Loucy (cell line): ENCODE measurements around the gene TBX10.

Source experiments
- H2AFZ ChIP-seq: fragments of 200-600 bp; sonication (generic); 2 replicates; pipeline ENCODE4 v1.6.0; 2016; ENCODE audit warnings: antibody characterized with exemption, mild to moderate bottlenecking, low read length, moderate library complexity
- H3F3A ChIP-seq: fragments of 200-600 bp; 2 replicates; pipeline ENCODE4 v1.6.0; 2016; ENCODE audit warnings: antibody characterized with exemption, low read depth, mild to moderate bottlenecking
- H3K27me3 ChIP-seq: fragments of 200-600 bp; sonication (generic); 2 replicates; pipeline ENCODE4 v1.6.1; 2014; ENCODE audit warnings: low read length, mild to moderate bottlenecking; ENCODE audit not compliant: insufficient read depth, poor library complexity, severe bottlenecking
- H3K36me3 ChIP-seq: fragments of 200-600 bp; sonication (generic); 2 replicates; pipeline ENCODE4 v1.6.1; 2016; ENCODE audit warnings: low read length; ENCODE audit not compliant: insufficient read depth
- H3K4me1 ChIP-seq: fragments of 200-600 bp; sonication (generic); 2 replicates; pipeline ENCODE4 v1.5.1; 2014; ENCODE audit warnings: low read length, mild to moderate bottlenecking; ENCODE audit not compliant: insufficient read depth, poor library complexity, severe bottlenecking
- H3K4me2 ChIP-seq: fragments of 200-600 bp; sonication (generic); 2 replicates; pipeline ENCODE4 v1.6.0; 2014; ENCODE audit warnings: antibody characterized with exemption, low read length, low read depth, mild to moderate bottlenecking; ENCODE audit not compliant: poor library complexity, severe bottlenecking
- H3K4me3 ChIP-seq: fragments of 200-600 bp; sonication (generic); 2 replicates; pipeline ENCODE4 v1.5.1; 2014; ENCODE audit warnings: low read length, mild to moderate bottlenecking, mixed read lengths; ENCODE audit not compliant: poor library complexity, severe bottlenecking
- H3K79me2 ChIP-seq: fragments of 200-600 bp; sonication (generic); 2 replicates; pipeline ENCODE4 v1.6.1; 2014; ENCODE audit warnings: low read length; ENCODE audit not compliant: insufficient read depth
- H3K9ac ChIP-seq: fragments of 200-600 bp; sonication (generic); 2 replicates; pipeline ENCODE4 v1.6.0; 2014; ENCODE audit warnings: mild to moderate bottlenecking, low read depth, low read length, moderate library complexity; ENCODE audit not compliant: poor library complexity, severe bottlenecking
- H3K9me2 ChIP-seq: fragments of 200-600 bp; sonication (generic); replicated peaks from 2 replicates; pipeline ENCODE4 v1.6.1; 2016; ENCODE audit warnings: low read depth, low read length, mixed read lengths
- H3K9me3 ChIP-seq: fragments of 200-600 bp; sonication (generic); 2 replicates; pipeline ENCODE4 v1.6.1; 2014; ENCODE audit warnings: mild to moderate bottlenecking, antibody characterized with exemption, low read length, low read depth; ENCODE audit not compliant: insufficient read depth
- H4K20me1 ChIP-seq: fragments of 200-600 bp; sonication (generic); 2 replicates; pipeline ENCODE4 v1.6.0; 2014; ENCODE audit warnings: antibody characterized with exemption, low read length, mild to moderate bottlenecking; ENCODE audit not compliant: insufficient read depth, poor library complexity, severe bottlenecking
- EZH2phosphoT487 ChIP-seq: fragments of 200-600 bp; IDR thresholded peaks from 2 replicates; pipeline ENCODE4 v1.6.1; 2018; ENCODE audit warnings: antibody characterized with exemption, mild to moderate bottlenecking, moderate library complexity, borderline replicate concordance
- TF ChIP-seq, protein P1 (sequence below): fragments of 200-600 bp; sonication (generic); conservative IDR thresholded peaks from 2 replicates; pipeline ENCODE4 v1.5.1; 2014; ENCODE audit warnings: mild to moderate bottlenecking, antibody characterized with exemption, low read length

TBX10 gene

DNA sequence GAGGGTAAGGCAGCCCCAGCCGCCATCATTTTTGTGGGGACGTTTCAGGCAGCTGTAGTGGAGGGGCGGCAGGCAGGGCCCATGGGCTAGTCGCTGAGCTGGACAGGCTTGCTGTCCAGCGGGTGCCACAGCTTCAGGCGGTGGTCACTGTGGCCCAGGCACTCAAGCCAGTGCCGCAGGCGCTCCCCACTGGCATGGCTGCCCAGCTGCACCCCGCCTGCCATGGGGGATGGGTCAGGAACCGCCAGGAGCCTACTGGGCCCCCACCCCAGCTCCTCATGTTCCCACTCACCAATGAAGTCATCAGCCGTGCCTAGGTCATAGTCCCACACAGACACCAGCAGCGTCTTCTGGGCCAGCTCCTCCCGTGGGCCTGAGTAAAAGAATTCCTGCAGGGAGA, 26.8 kb downstream of the TBX10 start:
- Histone ChIP-seq H3K9me3 (no peaks in the 10 kb centered on the region), H3K9me2 (no peaks in the 10 kb centered on the region), H3F3A (no peaks in the 10 kb centered on the region), H3K4me3 (no peak overlapping the region), H3K79me2 (peaks cover 18% of the 10 kb centered on the region), H3K4me1 (peaks cover 26% of the 10 kb centered on the region), H2AFZ (no peak overlapping the region), H4K20me1 (no peaks in the 10 kb centered on the region), H3K9ac (no peak overlapping the region), H3K36me3 (peaks cover 7% of the 10 kb centered on the region; the same call in 1 of the 2 replicates), H3K27me3 (no peaks in the 10 kb centered on the region), H3K4me2 (no peak overlapping the region)
- TF ChIP-seq, protein P1, sequence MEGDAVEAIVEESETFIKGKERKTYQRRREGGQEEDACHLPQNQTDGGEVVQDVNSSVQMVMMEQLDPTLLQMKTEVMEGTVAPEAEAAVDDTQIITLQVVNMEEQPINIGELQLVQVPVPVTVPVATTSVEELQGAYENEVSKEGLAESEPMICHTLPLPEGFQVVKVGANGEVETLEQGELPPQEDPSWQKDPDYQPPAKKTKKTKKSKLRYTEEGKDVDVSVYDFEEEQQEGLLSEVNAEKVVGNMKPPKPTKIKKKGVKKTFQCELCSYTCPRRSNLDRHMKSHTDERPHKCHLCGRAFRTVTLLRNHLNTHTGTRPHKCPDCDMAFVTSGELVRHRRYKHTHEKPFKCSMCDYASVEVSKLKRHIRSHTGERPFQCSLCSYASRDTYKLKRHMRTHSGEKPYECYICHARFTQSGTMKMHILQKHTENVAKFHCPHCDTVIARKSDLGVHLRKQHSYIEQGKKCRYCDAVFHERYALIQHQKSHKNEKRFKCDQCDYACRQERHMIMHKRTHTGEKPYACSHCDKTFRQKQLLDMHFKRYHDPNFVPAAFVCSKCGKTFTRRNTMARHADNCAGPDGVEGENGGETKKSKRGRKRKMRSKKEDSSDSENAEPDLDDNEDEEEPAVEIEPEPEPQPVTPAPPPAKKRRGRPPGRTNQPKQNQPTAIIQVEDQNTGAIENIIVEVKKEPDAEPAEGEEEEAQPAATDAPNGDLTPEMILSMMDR: no peak
- TF ChIP-seq EZH2phosphoT487: no peak

DNA sequence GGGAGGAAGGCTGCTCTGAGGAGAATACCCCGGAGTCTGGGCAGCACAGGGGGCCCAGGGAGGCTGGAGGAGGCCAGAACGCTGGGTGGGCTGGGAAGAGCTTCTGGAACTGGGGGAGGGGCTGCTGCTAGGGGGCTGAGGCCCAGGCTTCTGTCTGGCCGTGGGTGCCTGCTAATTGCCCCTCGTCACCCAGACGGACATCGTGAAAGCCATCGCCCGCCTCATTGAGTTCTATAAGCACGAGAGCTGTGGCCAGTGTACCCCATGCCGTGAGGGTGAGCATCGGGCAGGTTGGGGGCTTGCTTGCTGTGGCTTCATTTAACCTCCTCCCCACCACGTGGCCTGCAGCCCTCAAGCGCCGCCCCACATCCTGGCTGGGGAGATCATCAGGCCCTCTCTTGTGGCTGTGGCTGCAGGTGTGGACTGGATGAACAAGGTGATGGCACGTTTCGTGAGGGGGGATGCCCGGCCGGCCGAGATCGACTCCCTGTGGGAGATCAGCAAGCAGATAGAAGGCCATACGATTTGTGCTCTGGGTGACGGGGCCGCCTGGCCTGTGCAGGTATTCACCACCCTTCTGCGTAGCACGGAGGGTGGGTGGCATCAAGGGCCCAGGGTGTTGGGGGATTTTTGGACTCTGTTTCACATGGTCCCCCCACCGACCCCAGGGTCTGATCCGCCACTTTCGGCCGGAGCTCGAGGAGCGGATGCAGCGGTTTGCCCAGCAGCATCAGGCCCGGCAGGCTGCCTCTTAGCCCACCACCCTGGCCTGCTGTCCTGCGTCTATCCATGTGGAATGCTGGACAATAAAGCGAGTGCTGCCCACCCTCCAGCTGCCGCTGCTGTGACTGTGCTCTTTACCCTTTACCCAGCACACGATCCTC, 27.6 kb downstream of the TBX10 start:
- H3K36me3 ChIP-seq: peaks cover 7% of the 10 kb centered on the region; the same call in 1 of the 2 replicates
- H4K20me1 ChIP-seq: no peaks in the 10 kb centered on the region
- no peaks in the 10 kb centered on the region for H3K27me3 ChIP-seq
- H3K9me3 ChIP-seq: no peaks in the 10 kb centered on the region
- no peaks in the 10 kb centered on the region for H3F3A ChIP-seq
- H3K4me2 ChIP-seq: no peak overlapping the region
- no peaks in the 10 kb centered on the region for H3K9me2 ChIP-seq
- H3K9ac ChIP-seq: no peak overlapping the region
- H3K4me1 ChIP-seq: peaks cover 31% of the 10 kb centered on the region
- TF ChIP-seq, protein P1: no peak
- TF ChIP-seq EZH2phosphoT487: no peak
- H2AFZ ChIP-seq: no peak overlapping the region
- peaks cover 26% of the 10 kb centered on the region for H3K79me2 ChIP-seq
- no peak overlapping the region for H3K4me3 ChIP-seq

DNA sequence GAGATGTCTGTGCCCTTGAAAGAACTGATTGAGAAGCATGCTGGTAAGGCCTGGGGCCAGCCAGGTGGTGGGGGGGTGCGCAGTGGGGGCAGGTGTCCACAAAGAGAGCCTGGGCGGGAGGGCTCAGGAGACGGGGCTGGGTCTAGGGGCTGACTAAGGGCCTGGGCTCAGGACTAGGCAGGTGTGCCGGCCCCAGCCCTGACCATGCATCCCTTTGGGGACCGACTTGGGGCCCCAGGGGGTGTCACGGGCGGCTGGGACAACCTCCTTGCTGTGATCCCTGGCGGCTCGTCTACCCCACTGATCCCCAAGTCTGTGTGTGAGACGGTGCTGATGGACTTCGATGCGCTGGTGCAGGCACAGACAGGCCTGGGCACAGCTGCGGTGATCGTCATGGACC, 28.4 kb downstream of the TBX10 start:
- TF ChIP-seq, protein P1: no peak
- TF ChIP-seq EZH2phosphoT487: no peak
- Histone ChIP-seq H3K4me1 (peaks cover 34% of the 10 kb centered on the region), H3K9ac (no peak overlapping the region), H3K4me2 (no peak overlapping the region), H3F3A (no peaks in the 10 kb centered on the region), H3K79me2 (peaks cover 28% of the 10 kb centered on the region), H3K4me3 (no peak overlapping the region), H2AFZ (no peak overlapping the region), H3K9me3 (no peaks in the 10 kb centered on the region), H3K9me2 (no peaks in the 10 kb centered on the region), H3K27me3 (no peaks in the 10 kb centered on the region), H3K36me3 (peaks cover 7% of the 10 kb centered on the region; the same call in 1 of the 2 replicates), H4K20me1 (no peaks in the 10 kb centered on the region)
